Esophagus mucosa (tissue), 1 donor: ENCODE data around the gene APPL2. TPM values are rescaled to one million over a fixed set of nuclear protein-coding genes. Genes with fewer than 3 reads are reported as not detected.
"Not testable (repeated sequence)": the region's sequence is repeated elsewhere in the genome, so short reads cannot be mapped to it uniquely, and the experiment has no call there.

ENCODE experiments used
- ATAC-seq: fragments of 200-7000 bp; cut with Tn5 transposase; one replicate; pipeline ENCODE4 v1.9.1; 2020
- total RNA-seq: library from RNA; stranded (reverse); gene quantifications from one replicate; pipeline ENCODE4 v1.2.4, GENCODE V29; 2023
- donor health status: DM: yes; HTN: yes; CAD: no.

The APPL2 gene
- total RNA-seq, 1 donor from 2014 or later = 27.0 TPM

GRCh38 chr12:105192624-105193225, 43.2 kb downstream of the APPL2 start:
- no peak for ATAC-seq

DNA sequence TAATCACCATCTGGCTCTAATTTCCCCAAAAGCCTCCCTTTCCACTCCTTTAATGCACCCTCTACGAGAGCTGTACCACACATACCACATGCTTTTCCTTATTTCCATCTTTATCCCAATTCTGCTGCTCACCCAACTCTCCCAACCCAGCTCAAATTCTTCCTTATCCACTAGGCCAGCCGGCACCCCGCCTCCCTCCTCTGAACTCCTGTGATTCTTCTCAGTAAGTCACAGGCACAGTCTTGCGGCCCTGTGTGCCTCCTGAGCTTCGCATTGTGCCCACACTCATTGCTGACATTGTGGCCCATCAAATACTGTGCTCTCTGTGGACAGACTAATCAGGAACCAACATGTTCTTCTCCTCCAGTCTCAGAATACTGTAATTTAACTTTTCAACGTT, 45.4 kb downstream of the APPL2 start:
- ATAC-seq = no peak

DNA sequence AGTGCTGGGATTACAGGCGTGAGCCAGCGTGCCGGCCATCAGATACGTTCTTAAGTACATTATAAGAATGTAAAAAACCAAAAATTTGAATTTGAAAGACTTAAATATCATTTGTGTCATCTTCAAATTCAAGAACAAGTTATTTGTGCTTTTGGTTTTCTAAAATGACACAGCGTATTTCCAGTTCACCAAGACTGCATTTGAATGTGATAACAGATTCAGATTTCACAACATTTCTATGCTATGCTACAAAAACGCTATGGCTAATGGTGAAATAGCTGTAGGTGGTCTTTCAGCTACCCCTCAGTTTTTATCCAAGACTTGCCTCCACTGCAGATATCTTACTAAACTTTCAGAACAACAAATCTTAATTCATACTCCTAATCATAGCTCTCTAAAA, 46.7 kb downstream of the APPL2 start:
- no peak for ATAC-seq

DNA sequence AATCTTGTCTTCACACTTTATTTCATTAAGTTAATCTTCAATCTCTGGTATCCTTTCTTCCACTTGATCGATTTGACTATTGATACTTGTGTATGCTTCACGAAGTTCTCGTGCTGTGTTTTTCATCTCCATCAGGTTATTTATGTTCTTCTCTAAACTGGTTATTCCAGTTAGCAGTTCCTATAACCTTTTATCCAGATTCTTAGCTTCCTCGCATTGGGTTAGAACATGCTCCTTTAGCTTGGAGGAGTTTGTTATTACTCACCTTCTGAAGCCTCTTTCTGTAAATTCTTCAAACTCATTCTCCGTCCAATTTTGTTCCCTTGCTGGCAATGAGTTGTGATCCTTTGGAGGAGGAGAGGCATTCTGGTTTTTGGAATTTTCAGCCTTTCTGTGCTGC, 52.0 kb downstream of the APPL2 start:
- not testable (repeated sequence) for ATAC-seq

- not testable (repeated sequence) for ATAC-seq
Measured at GRCh38 chr12:105183406-105183805, 52.6 kb downstream of the APPL2 start.

DNA sequence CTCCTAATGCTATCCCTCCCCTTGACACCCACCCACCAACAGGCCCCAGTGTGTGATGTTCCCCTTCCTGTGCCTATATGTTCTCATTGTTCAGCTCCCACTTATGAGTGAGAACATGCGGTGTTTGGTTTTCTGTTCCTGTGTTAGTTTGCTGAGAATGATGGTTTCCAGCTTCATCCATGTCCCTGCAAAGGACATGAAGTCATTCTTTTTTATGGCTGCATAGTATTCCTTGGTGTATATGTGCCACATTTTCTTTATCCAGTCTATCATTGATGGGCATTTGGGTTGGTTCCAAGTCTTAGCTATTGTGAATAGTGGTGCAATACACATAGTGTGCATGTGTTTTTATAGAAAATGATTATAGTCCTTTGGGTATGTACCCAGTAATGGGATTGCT, 56.9 kb downstream of the APPL2 start:
- not testable (repeated sequence) for ATAC-seq

GRCh38 chr12:105177208-105177607, 58.8 kb downstream of the APPL2 start:
- ATAC-seq = no peak

- no peak for ATAC-seq
Measured at GRCh38 chr12:105175397-105175990, 60.5 kb downstream of the APPL2 start.

- no peak for ATAC-seq
Measured at GRCh38 chr12:105171691-105172436, 64.1 kb downstream of the APPL2 start.

GRCh38 chr12:105170139-105170538, 65.8 kb downstream of the APPL2 start:
- ATAC-seq = no peak

DNA sequence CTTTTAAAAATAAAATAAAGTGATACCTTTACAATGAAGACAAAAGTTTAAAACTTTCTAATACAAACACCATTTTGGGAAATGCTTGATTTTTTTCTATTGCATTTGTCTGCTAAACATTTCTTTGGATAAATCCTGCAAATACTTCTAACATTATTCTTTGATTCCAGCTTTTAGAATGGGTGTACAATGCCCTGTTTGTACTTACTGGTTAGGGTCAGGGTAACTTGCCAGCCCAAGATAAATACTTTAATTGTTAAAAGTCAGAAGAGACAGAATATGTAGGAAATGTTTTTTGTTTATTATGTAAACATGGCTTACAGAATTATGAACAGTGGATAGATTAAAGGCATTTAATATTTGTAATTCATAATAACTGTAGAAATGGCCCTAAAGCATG, 68.0 kb downstream of the APPL2 start:
- ATAC-seq = no peak

GRCh38 chr12:105167346-105167745, 68.6 kb downstream of the APPL2 start:
- ATAC-seq = no peak

GRCh38 chr12:105166736-105167135, 69.2 kb downstream of the APPL2 start:
- ATAC-seq = no peak

DNA sequence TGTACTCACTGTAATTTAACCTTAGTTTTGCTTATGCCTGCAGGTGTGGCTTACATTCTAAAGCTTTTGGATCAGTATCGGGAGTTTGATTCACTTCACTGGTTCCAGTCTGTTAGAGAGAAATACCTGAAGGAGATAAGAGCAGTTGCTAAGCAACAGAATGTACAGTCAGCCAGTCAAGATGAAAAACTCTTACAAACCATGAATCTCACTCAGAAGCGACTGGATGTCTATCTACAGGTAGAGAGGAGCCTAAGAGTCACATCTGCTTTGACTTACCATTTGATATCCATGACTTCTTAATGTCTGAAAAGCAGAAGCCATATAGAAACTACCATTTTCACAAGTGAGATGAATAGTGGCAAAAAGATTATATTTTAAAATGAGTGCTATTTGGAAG, 71.9 kb downstream of the APPL2 start:
- ATAC-seq = no peak

DNA sequence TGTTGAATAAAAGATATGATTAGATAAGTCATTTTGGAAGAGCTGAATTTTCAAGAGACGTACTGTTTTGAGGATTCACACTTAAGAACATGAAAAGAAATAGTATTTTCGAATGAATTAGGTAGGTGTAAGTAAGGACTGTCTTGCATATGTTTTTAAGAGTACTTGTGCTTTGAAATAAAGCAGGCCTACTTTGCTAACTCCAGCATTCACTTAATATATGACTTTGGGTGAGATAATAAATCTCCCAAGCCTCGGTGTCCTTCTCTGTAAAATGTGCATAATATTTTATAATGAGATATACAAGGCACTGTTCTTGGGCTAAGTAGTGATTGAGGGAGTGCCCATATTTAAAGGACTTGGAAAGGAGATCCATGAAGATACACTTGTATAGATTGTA, 73.8 kb downstream of the APPL2 start:
- no peak for ATAC-seq

DNA sequence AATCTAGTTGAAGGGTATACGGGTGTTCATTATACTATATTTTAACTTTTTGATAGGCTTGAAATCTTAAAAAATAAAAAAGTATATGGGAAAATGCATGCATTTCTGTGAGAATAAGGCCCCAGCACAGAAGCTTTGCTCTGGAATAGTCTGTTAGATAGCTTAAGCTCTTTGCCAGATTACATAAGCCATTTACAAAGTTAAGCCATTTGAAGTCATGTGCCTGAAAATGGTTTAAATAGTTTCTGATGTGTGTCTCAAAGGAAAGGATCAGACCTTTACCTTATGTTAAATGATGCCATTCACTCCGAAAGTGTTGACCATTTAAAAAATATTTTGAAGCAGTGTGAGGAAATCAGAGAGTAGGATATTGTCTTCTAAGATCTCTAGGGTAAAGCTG, 77.1 kb downstream of the APPL2 start:
- no peak for ATAC-seq

DNA sequence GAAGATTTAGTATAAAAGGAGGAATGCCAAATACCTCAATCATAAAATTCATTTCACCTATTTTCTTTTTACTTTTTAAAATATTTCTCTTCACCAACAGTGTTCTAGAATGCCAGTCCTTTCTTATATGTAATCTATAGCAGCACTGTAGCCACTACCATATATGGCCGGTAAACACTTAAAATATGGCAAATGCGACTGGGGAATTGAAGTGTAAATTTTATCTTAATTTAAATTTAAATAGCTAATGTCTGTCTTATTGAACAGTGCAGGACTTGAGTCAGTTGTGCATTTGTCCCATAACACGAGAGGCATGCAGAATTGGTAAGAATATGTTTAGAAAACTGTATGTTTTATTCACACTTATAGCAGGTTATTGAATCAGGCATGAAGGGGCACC, 78.4 kb downstream of the APPL2 start:
- no peak for ATAC-seq

- ATAC-seq = no peak
Measured at GRCh38 chr12:105156260-105156659, 79.7 kb downstream of the APPL2 start.

DNA sequence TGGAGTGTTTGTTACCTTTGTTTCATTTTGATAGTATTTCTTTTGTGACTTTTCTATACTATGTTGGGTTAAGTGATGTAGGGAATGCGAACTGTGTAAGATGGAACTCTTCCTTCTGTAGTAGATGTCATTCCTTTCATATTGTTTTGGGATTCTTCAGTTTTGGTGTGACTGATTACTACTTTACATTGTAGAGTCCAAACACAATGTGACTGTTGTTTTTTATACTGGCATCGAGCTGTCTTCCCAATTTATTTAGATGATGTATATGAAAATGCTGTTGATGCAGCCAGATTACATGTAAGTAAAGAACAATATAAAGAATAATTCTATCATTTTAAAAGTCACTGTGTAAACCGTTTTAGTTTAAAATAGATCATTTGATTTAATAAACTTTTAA, 93.7 kb downstream of the APPL2 start:
- ATAC-seq = no peak

GRCh38 chr12:105141320-105141922, 94.6 kb downstream of the APPL2 start:
- no peak for ATAC-seq

DNA sequence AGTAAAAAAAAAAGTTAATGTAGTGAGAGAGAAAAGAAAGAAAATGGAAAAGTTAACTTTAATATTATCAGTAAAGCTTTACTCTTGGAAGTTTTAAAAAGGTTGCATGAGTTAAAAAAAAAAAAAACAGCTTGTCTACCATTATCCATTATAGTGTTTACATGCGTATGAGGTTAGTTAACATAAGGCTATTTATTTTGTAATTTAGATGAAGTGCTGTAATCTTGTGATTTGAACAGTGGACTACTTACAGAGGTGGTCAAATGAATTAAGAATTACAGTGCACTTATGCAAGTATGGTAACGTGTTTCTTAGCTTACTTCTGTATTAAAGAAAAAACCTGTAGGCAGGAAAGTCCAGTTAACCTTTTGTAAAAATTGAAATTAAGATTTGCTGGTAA, 97.7 kb downstream of the APPL2 start:
- no peak for ATAC-seq
